ENCODE results near the gene FNBP1.

FNBP1 gene

GRCh38 chr9:129923589-129923988, 119.4 kb downstream of the FNBP1 start:
- H3K4me3 ChIP-seq (ENCODE audit: low read depth, low read length): no peak overlapping the region
- no peak for TF ChIP-seq CTCF (IDR thresholded peaks at IDR 0.05; ENCODE audit: borderline replicate concordance, insufficient read depth, low read depth, low read length)

GRCh38 chr9:129921905-129922304, 121.1 kb downstream of the FNBP1 start:
- no peak overlapping the region for H3K4me3 ChIP-seq (ENCODE audit: low read depth, low read length)
- no peak for TF ChIP-seq CTCF (IDR thresholded peaks at IDR 0.05; ENCODE audit: borderline replicate concordance, insufficient read depth, low read depth, low read length)

DNA sequence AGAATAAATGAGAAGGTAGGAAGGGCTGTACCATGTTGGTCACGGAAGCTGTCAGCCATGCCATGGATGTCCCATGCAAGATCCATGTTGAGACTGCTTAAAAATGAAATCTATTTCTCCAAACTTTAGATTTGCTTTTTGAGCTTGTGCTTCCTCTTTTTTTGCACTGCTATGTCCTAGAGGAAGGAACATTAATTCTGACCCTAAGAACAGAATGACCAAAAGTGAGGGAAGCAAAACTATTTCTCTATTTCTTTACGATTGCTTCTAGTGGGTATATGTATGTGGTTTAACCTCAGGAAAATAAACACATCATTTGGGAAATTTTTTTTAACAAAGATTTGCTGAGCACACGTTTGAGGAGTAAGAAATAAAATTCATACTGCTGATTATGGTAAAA, 123.1 kb downstream of the FNBP1 start:
- H3K4me3 ChIP-seq (ENCODE audit: low read depth, low read length): no peak overlapping the region
- no peak for TF ChIP-seq CTCF (IDR thresholded peaks at IDR 0.05; ENCODE audit: borderline replicate concordance, insufficient read depth, low read depth, low read length)

- no peak for TF ChIP-seq CTCF (IDR thresholded peaks at IDR 0.05; ENCODE audit: borderline replicate concordance, insufficient read depth, low read depth, low read length)
- H3K4me3 ChIP-seq (ENCODE audit: low read depth, low read length): no peak overlapping the region
These were observed 123.7 kb downstream of the FNBP1 start for GRCh38 chr9:129919277-129919676.

- no peak overlapping the region for H3K4me3 ChIP-seq (ENCODE audit: low read depth, low read length)
- no peak for TF ChIP-seq CTCF (IDR thresholded peaks at IDR 0.05; ENCODE audit: borderline replicate concordance, insufficient read depth, low read depth, low read length)
These were observed 124.6 kb downstream of the FNBP1 start for GRCh38 chr9:129918296-129918950.

DNA sequence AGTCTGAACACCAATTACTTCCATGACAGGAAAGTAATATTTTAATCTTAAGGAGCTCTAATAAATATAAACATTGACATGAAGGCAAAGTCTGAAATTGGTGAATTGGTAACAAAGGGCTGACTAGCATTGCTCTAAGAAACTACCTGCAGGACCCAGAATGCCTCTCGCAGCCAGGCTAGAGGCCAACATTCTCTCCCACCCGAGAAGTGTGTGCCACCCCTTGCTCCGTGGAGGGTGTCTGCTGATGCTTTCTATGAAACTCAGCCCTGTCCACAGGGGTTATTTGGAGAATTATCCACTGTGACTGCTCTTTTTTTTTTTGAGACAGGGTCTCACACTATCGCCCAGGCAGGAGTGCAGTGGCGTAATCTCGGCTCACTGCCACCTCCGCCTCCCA, 126.3 kb downstream of the FNBP1 start:
- no peak overlapping the region for H3K4me3 ChIP-seq (ENCODE audit: low read depth, low read length)
- TF ChIP-seq CTCF (IDR thresholded peaks at IDR 0.05; ENCODE audit: borderline replicate concordance, insufficient read depth, low read depth, low read length): no peak

DNA sequence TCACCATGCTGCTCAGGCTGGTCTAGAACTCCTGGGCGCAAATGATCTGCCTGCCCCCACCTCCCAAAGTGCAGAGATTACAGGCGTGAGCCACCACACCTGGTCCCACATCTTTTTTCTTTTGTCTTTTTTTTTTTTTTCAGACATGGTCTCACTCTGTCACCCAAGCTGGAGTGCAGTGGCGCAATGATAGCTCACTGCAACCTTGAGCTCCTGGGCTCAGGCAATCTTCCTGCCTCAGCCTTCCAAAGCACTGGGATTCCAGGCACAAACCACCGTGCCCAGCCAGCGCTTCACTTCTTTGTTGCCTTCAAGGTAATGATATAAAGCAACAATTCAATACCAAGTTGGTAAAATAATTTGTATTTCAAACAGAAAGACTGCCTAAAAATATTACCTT, 128.9 kb downstream of the FNBP1 start:
- no peak for TF ChIP-seq CTCF (IDR thresholded peaks at IDR 0.05; ENCODE audit: borderline replicate concordance, insufficient read depth, low read depth, low read length)
- H3K4me3 ChIP-seq (ENCODE audit: low read depth, low read length): no peak overlapping the region

Measured in GM12875 (cell line).